ENCODE measurements around the gene VAT1L. TPM values are rescaled to one million over a fixed set of nuclear protein-coding genes. Genes with fewer than 3 reads are reported as not detected.

The VAT1L gene
- total RNA-seq, 1 experiment from 2014 or later = 0.10 TPM

DNA sequence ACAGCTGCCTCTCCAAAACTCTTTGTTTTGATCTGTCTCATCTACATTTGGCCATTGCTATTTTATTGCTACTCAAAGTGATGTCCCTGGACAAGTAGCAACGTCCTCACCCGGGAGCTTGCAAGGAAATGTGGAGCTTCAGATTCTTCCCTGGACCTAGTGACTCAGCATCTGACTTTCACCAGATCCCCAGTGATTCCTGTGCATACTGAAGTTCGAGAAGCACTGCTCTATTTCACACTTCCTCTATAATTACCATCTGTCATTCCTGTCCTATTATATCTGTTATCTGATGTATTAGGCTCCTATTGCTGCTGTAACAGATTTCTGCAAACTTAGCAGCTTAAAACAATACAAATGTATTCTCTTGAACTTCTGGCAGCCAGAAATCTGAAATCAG lies 28.5 kb upstream of the VAT1L start:
- Histone ChIP-seq H4K20me1 (ENCODE audit: insufficient read depth) (no peaks in the 10 kb centered on the region), H3K36me3 (ENCODE audit: control insufficient read depth in 1 of 2, insufficient read depth in 2 of 2, low read length in 2 of 2) (no peaks in the 10 kb centered on the region), H3K9ac (ENCODE audit: low read length) (no peak overlapping the region), H3K27me3 (ENCODE audit: insufficient read depth, low read length) (peaks cover 6% of the 10 kb centered on the region; the same call in 1 of the 2 replicates), H3K9me2 (ENCODE audit: insufficient read depth) (no peaks in the 10 kb centered on the region), H3K4me2 (ENCODE audit: low read length) (no peak overlapping the region), H3K9me3 (ENCODE audit: control insufficient read depth in 1 of 2, insufficient read depth in 1 of 2, low read depth in 1 of 2, low read length in 2 of 2) (no peaks in the 10 kb centered on the region), H3K27ac (ENCODE audit: low read depth, low read length) (no peak overlapping the region), H2AFZ (ENCODE audit: low read depth, low read length, poor library complexity, severe bottlenecking) (no peak overlapping the region), H3K4me3 (replicated peaks in 1 of 2; ENCODE audit: low read depth in 1 of 2, low read length in 2 of 2) (no peak overlapping the region), H3K4me1 (ENCODE audit: control insufficient read depth in 1 of 2, insufficient read depth in 2 of 2, low read length in 2 of 2) (peaks cover 0 to 5% of the 10 kb centered on the region in 2 experiments; a peak in 2 of 4 replicates), H3K79me2 (ENCODE audit: insufficient read depth, low read length) (no peaks in the 10 kb centered on the region)
- ATAC-seq (no peak), DNase-seq (ENCODE audit: low read depth, low spot score) (no peak)
- TF ChIP-seq ZFX (IDR thresholded peaks at IDR 0.05) (no peak), RAD21 (IDR thresholded peaks at IDR 0.05; ENCODE audit: low read depth) (no peak), EZH2phosphoT487 (IDR thresholded peaks at IDR 0.05; ENCODE audit: borderline replicate concordance) (no peak), SIN3A (IDR thresholded peaks at IDR 0.05; ENCODE audit: low read depth) (no peak), EGR1 (IDR thresholded peaks at IDR 0.05; ENCODE audit: low read depth) (no peak), CEBPB (IDR thresholded peaks at IDR 0.05; ENCODE audit: low read depth) (no peak)
- TF ChIP-seq, protein P1, sequence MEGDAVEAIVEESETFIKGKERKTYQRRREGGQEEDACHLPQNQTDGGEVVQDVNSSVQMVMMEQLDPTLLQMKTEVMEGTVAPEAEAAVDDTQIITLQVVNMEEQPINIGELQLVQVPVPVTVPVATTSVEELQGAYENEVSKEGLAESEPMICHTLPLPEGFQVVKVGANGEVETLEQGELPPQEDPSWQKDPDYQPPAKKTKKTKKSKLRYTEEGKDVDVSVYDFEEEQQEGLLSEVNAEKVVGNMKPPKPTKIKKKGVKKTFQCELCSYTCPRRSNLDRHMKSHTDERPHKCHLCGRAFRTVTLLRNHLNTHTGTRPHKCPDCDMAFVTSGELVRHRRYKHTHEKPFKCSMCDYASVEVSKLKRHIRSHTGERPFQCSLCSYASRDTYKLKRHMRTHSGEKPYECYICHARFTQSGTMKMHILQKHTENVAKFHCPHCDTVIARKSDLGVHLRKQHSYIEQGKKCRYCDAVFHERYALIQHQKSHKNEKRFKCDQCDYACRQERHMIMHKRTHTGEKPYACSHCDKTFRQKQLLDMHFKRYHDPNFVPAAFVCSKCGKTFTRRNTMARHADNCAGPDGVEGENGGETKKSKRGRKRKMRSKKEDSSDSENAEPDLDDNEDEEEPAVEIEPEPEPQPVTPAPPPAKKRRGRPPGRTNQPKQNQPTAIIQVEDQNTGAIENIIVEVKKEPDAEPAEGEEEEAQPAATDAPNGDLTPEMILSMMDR (IDR thresholded peaks at IDR 0.05 in 2 of 3, conservative IDR thresholded peaks at IDR 0.05 in 1 of 3; ENCODE audit: borderline replicate concordance in 1 of 3, insufficient read depth in 1 of 3, low read depth in 2 of 3, low read length in 2 of 3) = no peak
- TF ChIP-seq, protein P2, sequence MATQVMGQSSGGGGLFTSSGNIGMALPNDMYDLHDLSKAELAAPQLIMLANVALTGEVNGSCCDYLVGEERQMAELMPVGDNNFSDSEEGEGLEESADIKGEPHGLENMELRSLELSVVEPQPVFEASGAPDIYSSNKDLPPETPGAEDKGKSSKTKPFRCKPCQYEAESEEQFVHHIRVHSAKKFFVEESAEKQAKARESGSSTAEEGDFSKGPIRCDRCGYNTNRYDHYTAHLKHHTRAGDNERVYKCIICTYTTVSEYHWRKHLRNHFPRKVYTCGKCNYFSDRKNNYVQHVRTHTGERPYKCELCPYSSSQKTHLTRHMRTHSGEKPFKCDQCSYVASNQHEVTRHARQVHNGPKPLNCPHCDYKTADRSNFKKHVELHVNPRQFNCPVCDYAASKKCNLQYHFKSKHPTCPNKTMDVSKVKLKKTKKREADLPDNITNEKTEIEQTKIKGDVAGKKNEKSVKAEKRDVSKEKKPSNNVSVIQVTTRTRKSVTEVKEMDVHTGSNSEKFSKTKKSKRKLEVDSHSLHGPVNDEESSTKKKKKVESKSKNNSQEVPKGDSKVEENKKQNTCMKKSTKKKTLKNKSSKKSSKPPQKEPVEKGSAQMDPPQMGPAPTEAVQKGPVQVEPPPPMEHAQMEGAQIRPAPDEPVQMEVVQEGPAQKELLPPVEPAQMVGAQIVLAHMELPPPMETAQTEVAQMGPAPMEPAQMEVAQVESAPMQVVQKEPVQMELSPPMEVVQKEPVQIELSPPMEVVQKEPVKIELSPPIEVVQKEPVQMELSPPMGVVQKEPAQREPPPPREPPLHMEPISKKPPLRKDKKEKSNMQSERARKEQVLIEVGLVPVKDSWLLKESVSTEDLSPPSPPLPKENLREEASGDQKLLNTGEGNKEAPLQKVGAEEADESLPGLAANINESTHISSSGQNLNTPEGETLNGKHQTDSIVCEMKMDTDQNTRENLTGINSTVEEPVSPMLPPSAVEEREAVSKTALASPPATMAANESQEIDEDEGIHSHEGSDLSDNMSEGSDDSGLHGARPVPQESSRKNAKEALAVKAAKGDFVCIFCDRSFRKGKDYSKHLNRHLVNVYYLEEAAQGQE (IDR thresholded peaks at IDR 0.05; ENCODE audit: low read depth) = no peak
- TF ChIP-seq, protein P3, sequence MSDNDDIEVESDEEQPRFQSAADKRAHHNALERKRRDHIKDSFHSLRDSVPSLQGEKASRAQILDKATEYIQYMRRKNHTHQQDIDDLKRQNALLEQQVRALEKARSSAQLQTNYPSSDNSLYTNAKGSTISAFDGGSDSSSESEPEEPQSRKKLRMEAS (IDR thresholded peaks at IDR 0.05) = no peak
- ChIA-PET RAD21 (ENCODE audit: low non-redundant PET in 1 of 2, low total read pairs in 2 of 2, uncharacterized antibody in 2 of 2, unreplicated experiment in 2 of 2) (no interaction called here), CTCF (no interaction called here), POLR2A (no interaction called here)
- intact Hi-C loops (cut with micrococcal nuclease) = no loop called here
- no TSS peak for BruUV-seq (replicated peaks)
